NCI-H2081 treated with DMSO at 0.1 percent for 48 hours (cell line): Measurements from ENCODE around the gene OR52K1.
"Not testable (repeated sequence)": the region's sequence is repeated elsewhere in the genome, so short reads cannot be mapped to it uniquely, and the experiment has no call there.

Source experiments
- DNase-seq: peaks from one replicate; lab custom pipeline; 2025; lab: John Stamatoyannopoulos, UW

OR52K1 gene

GRCh38 chr11:4482445-4482844, at the start of gene OR52K1:
OR52K1 (plus strand) TSS chr11:4482646; CDS start chr11:4488901, 6,255 bp downstream.
- DNase-seq: no peak

DNA sequence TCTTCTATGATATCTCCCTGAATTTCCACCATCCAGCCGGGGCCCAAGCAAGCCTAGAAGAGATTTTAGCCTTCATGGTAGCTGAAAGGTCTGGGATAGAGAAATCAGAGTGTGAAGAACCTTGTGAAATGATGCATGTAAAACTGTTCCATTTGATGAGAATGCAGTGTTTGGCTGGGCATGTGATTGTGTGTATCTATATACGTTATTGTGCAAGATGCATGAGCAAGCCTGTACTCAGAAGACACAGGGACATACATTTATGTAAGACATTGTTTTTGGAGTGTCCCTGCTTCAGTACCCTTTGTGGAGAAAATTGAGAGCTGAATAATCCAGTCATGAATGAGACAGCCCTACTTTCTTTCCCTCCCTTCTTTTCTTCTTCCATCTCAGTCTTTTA, 48.6 kb upstream of the OR52K1 start:
- DNase-seq: no peak

GRCh38 chr11:4436411-4436810, 46.0 kb upstream of the OR52K1 start:
- no peak for DNase-seq

- no peak for DNase-seq
Measured at GRCh38 chr11:4441515-4441914, 40.9 kb upstream of the OR52K1 start.

GRCh38 chr11:4443232-4443891, 39.1 kb upstream of the OR52K1 start:
- no peak for DNase-seq

DNA sequence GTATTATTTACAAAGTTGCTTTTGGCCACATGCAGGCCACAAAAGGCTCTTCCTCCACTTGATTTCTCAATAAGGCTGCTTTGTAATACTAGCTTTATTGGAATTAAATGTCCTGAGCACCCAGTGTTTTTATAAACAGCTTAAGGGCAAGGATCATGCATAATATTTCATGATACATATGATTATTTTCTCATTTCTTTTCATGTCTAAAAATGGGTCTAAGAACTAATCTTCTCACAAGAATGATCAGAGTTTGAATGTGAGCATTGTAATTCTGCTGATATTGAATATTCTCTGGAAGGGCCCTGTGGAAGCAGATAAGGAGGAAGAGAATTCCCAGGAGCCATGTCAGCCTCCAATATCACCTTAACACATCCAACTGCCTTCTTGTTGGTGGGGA, 33.5 kb upstream of the OR52K1 start, which contains the start of gene OR52K2:
OR52K2 (plus strand) TSS at position 301 of the 400 bp plus-strand sequence; CDS start at position 346, 45 bp downstream.
- no peak for DNase-seq

GRCh38 chr11:4453118-4453517, 29.3 kb upstream of the OR52K1 start:
- no peak for DNase-seq

DNA sequence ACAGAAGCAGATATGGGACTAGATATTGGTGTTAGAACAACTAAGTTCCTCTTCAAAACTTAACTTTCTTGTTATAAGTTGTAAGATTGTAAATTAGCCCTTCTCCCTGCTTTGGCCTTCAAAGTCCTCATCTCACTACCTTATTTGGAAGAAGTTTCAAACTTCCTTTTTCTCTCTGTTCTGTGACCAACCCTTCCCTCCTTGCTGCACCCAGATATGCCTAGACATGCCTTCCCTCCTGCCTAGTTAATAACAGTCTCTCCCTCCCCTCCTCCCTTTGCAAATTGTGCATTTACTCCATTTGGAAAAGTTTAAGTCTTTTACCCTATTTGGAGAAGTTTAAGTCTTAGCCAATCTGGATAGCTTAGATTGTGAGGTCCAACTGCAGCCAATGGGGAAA, 28.4 kb upstream of the OR52K1 start:
- no peak for DNase-seq

DNA sequence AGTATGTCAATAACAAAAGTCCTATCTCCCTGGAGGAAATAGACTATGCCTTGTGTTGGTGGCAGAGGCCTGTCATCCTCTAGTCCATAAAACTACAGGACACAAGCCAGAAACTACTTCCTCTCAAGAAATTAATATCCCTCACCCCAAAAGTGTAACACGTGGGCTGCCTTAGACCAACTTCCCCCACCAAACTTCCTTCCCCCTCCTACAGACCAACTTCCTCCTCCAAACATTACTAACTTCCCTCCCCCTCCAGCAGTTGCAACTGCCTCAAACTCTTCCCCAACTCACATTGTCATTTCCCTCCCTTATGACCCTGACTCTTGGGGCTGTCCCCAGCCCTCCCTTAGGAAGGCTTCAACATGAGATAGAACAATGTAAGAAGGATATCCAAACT, 27.0 kb upstream of the OR52K1 start:
- DNase-seq: no peak

DNA sequence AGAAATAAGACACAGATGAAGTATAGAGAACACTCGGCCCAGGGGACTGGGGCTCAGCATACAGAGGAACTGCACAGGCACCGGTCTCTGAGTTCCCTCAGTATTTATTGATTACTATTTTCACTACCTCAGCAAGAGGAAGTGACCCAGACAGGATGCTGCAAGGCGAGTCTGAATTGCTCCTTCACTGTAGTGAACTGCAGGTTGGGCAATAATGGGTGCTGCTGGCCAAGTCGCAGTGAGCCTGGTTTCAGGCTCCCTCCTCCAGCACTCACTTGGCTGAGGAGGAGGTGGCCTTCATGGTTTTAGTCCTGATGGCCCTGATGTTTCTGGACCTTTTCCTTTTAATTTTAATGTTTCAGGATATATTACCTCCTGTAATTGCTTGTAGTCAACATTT, 22.9 kb upstream of the OR52K1 start:
- no peak for DNase-seq

DNA sequence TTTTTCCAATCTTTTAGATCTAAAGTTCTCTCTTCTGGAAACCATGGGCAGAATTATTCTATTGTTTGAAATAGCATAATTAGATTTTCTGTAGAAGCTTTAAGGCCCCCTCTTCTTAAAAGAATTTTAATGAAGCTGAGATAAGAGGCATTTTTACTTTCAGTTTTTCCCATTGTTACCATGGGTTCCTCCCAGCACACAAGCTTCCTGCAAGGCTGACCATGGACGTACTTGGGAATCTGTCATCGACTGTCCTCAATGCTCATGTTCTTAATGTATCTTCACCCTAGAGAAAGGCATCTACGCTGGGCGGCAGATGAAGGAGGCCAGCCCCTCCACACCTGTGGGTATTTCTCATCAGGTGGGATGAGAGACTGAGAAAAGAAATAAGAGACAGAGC, 22.3 kb upstream of the OR52K1 start:
- no peak for DNase-seq

DNA sequence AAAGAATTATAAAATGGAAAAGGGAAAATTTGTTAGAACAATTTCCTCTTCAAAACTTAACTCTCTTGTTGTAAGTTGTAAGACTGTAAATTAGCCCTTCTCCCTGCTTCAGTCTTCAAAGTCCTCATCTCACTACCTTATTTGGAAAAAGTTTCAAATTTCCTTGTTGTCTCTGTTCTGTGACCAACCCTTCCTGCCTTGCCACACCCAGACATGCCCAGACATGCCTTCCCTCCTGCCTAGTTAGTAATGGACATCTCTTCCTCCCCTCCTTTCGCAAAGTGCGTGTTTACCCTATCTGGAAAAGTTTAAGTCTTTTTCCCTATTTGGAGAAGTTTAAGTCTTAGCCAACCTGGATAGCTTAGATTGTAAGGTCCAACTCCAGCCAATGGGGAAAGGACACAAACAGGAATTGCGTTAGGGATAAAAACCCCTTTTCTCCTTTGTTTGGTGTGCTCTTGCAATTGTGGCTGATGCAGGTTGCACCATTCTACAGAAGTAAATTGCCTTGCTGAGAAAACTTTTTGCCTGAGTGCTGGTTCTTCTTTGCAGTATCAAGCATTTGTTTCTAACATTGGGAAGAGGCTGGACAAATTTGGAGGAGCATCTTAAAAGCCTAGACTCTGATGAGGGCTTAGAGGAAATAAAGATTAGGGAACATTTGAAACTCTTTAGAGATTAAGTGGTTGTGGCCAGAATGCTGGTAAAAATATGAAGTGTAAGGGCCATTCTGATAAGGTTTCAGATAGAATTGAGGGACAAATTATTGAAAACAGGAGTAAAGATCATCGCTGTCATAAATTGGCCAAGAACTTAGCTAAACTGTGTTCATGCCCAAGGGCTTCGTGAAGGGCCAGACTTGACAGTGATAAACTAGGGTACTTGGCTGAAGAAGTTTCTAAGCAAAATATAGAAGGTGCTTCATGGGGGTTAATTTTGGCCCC, 18.0 kb upstream of the OR52K1 start:
- DNase-seq: no peak

DNA sequence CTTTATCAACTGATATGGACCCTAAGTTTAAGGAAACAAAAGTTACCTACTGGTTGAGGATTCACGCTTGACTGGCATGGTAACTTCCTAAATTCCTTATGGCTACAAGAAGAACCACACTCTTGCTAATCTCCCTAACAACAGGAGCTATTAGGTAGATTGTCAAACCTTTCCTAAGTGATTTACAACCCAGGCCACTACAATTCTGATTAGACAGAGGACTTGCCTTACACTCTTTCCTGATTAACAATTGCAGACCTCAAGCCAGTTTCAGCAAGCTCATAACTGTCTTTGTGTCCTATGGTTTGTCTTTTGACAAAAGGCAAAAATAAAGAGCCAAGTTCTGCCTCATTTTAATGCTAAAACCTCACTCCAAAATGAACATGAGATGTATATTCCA, 17.0 kb upstream of the OR52K1 start:
- DNase-seq: no peak

DNA sequence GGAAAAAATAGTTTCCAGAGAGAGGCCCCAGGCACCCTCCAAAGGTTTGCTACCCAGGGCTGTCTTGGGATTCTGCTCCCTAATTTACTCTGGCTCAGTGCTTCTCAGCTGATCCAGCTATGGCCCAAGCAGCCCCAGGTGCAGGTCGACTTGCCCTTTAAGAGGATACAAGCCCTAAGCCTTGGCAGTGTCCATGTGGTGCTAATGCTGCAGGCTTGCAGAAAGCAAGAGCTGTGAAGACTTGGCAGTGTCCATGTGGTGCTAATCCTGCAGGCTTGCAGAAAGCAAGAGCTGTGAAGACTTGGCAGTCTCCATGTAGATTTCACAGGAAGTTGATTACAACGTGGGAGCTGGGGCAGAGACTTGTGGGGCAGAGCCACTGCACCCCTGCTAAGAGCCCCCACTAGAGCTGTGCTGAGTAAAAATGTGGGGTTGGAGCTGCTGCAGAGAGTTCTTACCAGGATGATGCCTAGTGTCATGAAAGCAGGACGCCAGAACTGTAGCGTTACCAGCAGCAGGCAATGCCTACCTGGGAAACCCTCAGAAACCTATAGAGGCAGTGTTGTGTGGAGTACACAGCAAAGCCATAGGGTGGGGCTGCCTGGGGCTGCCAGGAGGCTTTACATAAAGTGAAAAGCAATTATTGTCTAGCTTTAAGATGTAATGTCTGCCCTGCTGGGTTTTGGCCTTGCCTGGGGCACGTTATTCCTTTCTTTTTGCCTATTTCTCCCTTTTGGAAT, 16.1 kb upstream of the OR52K1 start:
- no peak for DNase-seq

DNA sequence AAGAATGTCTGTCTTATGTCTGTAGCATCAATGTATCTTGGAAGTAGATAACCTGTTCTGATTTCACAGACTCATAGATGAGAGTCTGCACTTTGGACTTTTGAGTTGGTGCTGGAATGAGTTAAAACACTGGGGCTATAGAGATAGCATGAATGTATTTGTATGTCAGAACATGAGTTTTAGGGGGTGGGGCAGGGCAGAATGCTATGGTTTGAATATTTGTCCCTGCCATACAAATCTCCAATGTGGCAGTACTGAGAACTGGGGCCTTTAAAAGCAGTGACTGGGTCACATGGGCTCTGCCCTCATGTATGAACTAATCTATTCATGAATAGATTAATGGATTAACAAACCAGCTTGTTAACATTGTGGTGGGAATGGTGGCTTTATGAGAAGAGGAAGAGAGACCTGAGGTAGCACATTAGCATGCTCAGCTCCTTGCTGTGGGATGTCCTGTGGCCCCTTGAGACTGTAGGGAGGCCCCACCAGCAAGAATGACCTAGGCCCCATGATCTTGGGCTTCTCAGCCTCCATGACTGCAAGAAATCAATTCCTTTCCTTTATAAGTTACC, 15.5 kb upstream of the OR52K1 start:
- no peak for DNase-seq

GRCh38 chr11:4467811-4468606, 14.4 kb upstream of the OR52K1 start:
- no peak for DNase-seq

- no peak for DNase-seq
Measured at GRCh38 chr11:4479644-4480043, 2.8 kb upstream of the OR52K1 start.

GRCh38 chr11:4480577-4481239, 1.7 kb upstream of the OR52K1 start:
- no peak for DNase-seq

DNA sequence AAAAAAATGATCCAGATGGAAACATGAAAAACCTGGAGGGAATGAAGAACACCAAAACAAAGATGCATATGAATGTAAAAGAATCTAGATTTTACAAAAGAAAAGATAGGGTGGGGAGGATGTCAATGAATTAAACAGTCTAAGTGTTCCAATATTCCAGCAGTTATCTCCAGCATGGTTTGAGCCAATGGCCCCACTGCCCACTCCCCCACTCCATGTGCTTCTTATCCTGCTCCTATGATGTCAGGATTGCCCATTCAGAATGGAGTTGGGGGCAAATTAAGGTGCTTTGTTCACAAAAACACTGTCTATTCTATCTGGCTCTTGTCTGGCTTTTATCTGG, 1.2 kb upstream of the OR52K1 start:
- DNase-seq: no peak

GRCh38 chr11:4484310-4484709, 1.9 kb downstream of the OR52K1 start:
- no peak for DNase-seq

- DNase-seq: not testable (repeated sequence)
Measured at GRCh38 chr11:4491405-4491804, 9.0 kb downstream of the OR52K1 start.
